NCI-H82 (cell line): ENCODE data around the gene FBXW12.

Experiments used
- DNase-seq: peaks from one replicate; lab custom pipeline; 2025; lab: John Stamatoyannopoulos, UW

The FBXW12 gene

DNA sequence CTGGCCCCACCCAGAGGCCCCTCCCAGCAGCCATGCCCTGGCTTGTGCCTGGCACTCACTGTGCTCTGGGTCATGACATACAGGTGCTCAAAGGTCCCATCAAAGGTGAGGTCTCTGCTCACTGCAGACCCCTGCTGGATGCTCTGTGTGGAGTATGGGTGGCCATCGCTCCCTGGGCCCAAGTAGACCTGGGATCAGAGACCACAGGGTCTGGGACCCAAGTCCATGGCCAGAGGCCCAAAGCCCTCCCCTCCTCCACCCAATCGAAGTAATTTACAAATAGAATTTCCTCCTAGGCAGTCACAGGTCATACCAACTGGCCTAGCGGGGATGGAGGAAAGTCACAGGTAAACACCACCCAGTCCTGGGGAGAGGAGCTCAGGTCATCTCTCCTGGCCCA, 50.3 kb downstream of the FBXW12 start:
- DNase-seq = no peak

DNA sequence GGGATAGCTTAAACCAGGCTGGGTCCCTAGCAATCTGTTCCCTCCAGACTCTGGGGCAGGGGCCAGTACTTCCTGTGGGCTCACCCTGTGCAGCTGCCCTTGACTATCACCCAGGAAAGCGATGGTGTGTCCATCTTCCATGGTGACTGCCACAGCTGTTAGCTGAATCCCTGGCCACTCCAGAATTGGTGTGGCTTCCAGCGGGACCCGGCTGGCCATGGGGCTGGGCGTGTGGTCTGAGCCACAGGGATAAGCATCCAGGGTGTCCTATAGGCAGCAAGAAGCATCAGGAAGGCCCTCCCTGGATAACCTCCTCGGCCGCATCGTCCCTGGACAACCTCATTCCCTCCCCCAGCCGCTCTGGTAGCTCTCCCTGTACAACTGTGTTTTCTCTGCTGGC, 50.7 kb downstream of the FBXW12 start:
- no peak for DNase-seq

DNA sequence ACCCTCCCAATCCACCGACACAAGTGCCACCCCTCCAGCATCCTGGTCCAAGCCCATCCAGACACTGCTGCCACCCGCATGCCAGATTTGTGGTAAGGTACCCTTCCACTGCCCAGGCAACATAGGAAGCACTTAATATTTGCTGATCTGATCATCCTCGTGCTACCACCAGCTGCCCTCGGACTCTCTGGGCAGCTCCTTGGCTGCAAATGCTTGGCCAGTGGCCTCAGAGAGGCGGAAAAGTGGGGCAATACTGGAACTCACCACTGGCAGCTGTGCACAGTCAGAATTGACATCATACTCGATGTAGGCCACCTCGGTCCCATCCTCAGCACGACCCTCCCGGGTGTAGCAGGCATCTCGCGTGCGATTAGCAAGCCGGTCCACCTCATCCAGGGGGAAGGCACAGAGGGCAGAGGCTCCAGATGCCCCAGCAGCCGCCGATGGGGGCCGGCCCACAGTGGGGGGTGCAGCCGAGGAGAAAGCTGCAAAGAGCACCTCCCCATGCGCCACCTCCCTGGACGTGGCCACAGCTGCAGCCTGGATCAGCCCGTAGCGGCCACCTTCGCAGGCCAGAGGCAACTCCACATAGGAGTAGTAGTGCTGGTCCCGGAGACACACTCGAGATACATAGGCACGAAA, 51.3 kb downstream of the FBXW12 start:
- DNase-seq = no peak

DNA sequence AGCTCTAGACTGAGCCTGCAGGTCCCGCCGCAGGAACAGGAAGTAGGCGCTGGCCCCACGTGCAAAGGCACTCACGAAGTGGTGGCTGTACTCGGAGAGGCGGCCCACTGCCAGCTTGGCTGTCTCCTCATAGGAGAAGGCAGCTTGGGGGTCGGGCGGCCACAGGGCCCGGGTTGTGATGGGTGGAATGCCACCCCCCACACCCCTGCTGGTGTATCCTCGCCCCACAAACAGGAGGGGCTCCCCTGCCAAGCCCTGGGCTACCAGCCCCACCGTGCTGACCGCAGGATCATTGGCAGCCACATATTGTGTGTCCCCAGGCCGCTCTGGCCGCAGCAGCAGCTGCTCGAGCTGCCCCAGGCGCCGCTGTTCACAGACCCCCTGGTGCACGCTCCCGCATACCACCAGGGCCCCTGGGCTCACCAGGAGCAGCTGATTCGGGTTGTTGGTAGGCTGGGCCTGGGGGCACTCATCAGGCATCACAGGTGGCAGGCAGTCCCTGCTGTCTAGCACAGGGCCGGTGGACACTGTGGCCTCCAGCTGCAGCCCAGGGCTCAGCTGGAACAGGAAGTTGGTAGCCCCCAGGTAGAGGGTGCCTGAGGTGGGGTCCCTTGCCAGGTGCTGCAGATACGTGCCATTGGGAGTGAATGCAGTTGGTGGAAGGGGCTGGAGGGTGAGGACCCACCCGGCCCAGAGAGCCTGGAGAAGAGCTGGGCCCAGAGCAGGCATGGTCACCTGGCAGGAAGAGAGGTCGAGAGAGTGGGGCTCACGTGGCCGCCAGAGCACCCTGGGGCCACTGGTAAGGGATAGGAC, 52.1 kb downstream of the FBXW12 start:
- no peak for DNase-seq

DNA sequence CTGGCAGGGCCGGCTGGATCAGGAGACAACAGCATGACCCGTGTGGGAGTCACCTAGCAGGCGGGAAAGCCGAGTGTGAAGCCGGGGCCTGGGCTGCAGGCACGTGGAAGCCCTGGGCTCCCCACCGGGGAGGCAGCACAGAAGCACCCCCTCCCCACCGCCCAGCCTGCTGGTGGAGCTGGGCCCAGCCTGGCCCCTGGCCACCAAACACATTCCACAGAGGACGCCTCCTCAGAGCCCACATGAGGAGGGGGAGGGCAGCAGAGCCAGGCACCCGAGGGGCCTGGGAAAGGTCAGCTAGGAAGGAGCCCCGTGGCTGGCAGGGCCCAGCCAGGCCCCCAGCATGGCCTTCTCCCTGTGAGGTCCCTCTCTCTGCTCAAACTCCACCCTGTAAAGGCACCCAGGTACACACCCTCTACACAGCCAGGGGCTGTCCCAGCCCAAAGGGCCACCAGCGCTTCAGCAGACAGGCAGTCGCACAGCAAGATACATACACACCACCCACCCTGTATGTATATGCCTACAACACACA, 53.3 kb downstream of the FBXW12 start:
- no peak for DNase-seq

DNA sequence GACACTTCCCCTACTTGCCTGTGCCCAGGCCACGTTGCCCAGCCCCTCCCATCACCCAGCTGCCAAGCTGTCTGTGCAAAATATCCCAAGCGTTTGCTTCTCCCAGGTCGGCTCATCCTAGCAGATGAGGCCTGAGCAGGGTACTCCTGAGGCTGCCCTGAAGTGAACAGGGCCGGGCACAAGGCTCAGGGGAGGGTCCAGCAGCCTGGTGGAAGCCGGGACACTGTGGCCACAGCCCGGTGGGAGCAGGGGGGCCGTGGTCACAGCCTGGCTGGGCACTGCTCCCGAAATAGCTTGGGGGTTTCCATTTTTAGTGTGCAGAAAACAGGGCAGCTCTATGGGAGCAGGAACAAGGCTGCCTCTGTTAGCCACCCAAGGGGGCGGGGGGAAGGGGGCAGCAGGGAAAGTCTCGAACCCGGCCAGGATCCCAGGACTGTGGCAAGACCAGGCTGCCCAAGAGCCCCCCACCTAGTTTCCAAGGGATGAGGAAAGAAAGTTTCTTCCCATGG, 54.4 kb downstream of the FBXW12 start:
- no peak for DNase-seq

DNA sequence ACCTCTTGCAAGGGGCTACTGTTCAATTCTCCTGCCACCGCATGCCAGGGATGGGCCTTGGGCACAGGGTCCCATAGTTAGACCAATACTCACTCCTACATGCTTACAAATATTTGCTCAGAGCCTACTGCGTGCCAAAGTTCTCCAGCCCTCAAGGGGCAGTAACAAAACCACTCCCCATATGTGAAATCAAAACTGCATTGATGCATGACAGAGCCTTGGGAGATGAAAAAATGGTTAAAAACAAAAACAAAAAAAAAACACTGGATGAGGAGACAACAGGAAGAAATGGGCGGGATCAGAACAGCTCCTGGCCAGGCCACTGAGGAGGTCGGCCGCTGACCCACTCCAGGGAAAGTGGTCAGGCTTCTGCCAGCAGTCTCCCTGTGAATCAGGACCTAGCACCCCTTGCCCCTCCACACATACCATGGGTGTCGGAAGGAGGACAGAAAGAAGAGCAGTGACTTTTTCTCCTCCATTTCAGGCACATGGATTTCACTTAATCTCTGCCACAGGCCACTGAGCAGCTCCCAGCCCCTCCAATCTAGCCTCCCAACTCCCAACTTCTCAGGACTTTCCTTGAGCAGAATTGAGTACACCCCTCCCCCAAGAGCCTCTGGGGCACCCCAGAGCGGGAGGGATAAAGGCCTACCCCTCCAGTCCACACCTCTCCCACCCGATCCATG, 55.1 kb downstream of the FBXW12 start:
- DNase-seq = no peak

DNA sequence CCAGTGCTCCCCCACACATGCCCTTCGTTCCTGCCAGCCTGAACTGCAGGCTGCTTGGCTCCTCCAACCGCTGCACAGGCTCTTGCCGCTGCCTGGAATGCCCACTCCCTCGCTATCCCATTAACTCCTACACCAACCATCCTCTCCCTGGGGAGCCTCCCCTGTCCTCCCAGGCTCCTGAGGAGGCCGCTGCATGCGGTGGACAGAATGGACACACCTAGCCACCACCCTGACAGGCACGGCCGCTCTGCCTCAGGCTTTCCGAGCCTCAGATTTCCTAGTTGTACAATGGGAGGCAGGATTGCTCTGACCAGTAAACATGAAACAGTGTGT, 55.6 kb downstream of the FBXW12 start:
- no peak for DNase-seq

DNA sequence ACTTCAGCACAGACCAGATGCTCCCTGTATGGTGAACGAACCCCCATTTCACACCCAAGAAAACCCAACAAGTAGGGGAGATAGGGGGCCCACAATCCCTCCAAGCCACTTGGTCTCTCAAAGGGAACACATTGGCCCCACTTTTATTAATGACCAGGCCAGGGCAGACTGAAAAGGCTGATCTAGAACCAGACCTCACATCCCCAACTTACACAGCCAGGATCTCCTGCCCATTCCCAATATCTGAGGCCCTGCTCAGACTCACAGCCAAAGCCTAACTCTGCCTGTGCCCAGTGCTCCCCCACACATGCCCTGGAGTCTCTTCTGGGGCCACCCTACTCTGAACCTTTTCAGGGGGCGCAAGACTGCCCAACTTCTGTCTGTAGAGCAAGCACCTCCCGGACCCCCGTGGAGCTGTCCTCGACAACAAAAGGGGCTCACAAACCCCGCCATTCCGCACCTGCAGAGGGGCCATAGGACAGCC, 56.1 kb downstream of the FBXW12 start:
- DNase-seq = no peak

DNA sequence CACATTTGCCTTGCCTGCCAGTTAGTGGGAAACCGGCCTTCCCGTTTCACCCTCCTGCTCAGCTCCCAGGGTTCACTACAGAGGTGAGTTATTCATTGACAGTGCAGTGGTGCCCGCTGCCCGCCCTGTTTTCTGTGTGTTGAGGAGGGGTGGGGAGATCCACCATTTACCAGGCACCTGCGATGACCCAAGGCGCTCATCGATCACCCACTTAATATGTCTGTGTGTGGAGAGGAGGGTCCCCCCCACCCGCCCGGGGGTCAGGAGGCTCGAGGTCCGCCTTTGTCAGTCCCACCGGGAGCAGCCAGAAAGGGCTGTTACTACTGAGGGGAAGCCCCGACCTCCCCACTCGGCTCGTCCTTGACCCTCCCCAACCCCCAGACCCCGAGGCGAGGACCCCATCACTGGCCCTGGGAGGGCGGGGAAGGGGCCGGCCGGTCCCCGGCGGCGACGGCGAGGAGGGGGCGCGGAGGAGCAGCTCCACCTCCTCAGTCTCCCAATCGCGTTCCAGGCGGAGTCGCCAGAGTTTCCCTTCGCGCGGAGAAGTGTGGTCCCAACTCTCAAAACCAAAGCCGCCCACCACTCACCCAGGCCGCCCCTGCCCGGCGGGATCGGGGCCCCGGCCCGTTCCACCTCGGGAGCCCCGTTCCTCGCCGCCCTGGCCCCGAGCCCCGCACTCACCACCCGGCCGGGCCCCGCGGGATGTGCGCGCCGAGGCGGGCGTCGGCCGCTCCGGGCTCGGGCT, 56.7 kb downstream of the FBXW12 start:
- DNase-seq = peak; percentile 50

DNA sequence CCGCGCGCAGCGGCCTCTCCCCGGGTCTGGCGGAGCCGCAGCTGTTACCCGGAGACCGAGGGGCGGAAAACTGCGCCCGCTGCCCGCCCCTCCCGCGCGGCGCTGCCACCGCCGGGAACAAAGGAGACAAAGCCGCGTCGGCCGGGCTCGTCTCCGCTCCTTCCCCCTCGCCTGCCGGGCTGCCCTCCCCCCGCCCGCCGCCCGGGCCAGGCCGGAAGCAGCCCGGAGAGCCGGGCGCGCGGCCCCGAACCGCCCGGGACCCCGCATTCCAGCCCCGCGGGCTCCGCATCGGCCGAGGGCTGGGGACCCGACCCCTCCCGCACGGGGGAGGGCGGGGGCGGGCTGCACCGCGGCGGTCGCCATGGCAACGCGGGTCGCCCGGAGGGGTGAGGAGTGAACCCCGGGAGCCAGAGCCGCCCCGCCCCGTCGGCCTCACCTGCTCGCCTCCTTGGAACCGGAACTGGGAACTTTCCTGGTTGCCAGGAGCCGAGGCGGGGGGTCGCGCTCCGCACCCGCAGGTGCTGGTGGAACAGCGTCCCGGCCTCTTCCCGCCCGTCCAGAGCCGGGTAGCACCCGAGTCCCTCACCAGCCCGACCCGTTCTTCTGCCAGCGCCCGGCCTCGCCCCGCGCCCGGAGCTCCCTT, 57.4 kb downstream of the FBXW12 start:
- peak; percentile 66 for DNase-seq

DNA sequence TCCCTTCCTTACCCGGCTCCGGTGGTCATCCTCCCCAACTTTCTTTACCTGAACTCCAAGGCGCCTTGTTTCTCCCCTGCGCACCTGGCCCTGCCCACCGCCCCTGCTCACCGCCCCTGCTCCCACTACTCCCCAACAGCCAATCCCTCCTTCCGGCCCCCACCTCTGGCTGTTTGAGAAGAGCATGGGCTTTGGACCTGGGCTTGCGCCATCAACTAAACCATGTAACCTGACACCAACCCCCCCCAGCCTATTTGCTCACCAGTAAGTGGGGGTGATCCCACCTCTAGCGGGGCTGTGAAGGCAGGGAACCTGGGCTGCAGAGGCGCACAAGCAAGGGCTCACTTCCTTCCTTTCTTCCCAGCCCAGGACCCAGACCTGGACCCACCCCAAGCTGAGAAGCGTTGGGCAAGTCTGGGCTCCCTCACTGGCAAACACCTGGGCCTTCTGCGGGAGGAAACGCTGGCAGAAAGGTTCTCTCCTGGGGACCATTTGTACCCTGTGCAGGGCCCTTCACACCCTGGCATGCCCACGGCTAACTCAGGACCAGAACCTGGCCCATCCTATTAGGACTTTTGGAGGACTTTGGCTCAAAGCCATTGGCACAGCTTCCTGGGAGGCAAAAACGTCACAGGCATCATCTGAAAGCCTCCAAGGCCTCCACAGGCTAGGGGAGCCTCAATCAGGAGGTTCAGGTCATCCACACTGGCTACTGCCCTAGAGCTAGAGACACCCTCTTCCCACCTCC, 58.1 kb downstream of the FBXW12 start, which contains the start of gene PLXNB1:
TSS of gene PLXNB1 (minus strand) at position 127 of the 748 bp plus-strand sequence. CDS start 5,475 bp downstream, outside the sequence.
- peak; percentile 76 for DNase-seq

DNA sequence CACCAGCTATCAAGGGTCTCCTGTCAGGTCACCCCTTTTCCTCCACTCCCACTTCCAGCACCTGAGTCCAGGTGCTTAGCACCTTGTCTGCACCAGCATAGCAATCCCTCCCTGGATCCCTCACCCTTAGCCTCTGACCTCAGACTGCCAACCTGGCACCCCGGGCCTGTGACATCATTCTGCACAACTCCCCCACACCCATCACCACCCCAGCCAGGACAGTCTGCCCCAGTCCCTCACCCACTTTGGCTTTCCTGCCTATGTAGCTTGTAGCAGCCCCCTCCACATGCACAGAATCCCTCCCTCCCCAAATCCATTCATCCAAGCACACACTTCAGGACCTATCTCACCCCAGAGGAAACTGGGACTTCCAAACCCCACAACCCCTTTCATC, 58.7 kb downstream of the FBXW12 start:
- no peak for DNase-seq

DNA sequence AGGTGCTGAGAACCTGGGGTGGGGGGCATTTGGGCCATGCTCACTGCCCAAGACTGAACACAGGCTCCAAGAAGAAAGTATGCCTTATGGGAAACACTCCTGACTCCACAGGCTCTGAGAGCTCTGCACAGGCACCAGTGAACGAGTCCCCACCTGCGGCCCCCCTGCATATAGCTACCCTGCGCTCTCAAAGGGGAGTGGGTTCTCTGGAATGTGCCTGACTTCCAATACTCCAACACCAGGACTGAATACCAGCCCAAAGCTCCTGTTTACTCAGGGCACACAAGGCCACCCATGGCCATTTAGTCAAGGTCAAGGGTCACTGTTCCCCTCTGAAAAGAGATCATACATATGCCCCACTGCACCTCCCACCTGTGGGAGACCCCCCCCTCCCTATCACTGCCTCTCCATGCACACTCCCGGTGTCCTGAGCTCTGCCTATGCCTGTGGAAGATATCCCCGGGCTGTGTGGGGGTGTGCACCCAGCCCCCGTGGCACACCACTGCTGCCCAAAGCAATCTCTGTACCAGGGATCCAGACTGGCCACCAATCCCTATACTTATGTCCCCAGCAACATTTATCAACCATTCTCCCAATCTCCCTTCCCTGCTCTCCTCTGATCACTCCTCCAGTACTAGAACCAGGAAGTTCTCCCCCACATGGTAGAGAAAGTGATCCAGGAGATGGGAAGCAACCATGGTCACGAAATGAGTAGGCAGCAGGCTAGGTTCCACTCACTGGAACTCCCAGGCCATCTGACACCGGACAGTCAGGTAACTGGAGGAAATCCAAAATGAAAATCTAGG, 59.4 kb downstream of the FBXW12 start:
- no peak for DNase-seq

DNA sequence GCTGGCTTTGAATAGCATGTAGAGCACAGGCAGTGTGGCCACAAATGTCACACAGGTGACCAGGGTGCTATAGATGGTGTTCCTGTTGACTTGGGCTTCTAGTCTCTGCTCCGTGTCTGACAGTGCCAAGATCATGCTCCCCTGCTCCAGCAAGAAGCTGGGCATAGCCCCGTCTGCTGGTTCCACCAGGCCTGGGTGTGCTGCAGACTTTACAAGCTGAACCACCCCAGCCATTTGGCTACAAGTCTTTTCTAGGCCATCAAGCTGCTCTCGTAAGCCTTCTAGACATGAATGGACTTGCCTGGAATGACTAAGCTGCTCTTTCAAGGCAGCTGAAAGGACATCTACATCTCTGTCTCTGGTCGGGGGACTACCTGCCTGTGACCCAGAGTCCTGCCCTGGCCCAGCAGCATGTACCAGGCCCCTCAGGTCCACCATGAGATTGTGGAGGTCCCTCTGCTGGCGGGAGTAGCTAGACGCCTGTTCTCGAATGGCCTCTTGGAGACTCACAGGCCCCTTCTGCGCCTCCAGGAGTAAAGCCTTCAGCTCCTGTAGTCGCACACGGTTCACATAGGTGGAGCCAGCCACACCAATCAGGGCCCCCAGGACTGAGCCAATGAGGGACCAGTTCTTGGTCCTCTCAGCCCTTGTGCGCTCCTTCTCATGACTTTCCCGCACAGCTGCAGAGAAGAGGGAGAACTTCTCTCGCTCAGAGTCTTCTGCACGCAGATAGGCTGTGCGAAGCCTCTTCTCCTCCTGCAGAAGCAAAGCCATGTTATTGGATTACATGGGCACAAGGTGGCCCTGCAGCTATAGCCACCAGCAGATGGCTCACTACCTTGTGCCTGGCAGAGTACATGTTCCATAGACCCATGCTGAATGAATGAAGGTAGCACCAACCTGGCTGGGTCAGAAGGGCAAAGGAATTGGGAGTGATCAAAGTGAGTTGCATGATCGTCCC, 60.7 kb downstream of the FBXW12 start:
- peak; percentile 47 for DNase-seq

DNA sequence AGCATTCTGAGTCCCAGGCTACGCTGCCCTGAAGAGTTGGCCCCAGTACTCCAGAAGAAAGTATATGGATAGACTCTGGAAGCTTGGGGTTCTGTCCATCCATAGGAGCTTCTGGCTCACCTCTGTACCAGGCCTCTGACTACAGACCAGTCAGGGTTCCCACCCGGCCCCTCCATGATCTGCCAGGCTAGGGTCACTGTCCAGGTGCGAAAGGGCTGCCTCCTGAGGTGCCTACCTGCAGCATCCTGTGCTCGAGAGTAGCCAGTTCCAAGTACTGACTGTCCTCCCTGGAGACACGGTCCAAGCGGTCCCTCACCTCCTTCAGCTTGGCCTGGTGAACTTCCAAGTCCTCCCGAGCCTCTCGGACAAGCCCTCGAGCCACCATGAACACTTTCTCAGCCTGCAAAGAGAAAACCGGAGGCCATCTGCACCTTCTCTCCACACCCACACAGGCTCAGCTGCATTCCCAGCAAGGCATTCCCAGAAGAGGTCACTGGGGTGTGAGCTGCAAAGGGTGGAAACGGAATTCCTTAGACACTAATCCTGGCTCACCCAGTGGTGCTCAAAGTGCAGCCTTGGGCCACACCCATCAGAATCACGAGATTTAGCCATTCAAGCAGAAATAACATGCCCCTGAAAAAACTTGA, 61.6 kb downstream of the FBXW12 start:
- DNase-seq = no peak

DNA sequence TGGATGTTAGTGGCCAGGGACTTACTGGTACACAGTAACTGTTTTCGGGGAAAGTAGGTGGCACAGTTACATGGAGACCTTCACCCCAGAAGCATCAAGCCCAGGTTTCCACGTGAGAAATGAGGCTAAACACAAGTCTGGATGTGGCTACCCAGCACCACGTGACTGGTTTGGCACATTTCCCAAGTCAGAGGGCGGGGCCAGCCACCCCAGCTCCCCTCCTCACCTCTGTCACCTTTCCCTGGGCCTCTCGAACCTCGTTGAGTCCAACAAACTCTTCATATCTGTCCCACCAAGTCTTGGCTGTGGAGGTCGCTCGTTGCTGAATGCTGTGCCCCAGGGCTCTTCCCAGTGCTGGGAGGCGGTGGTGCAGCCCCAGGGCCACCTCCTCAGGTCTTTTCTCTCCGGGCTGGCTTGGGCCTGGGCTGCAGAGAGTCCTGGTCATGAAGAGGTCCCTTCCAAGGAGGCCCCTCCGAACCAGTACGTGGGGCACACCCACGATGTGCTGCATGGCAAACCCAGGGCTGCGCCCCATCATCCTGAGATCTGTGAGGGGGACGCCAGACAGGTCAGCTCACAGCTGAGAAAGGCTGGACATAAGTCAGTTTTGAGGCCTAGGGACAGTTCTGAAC, 62.7 kb downstream of the FBXW12 start:
- DNase-seq = no peak

DNA sequence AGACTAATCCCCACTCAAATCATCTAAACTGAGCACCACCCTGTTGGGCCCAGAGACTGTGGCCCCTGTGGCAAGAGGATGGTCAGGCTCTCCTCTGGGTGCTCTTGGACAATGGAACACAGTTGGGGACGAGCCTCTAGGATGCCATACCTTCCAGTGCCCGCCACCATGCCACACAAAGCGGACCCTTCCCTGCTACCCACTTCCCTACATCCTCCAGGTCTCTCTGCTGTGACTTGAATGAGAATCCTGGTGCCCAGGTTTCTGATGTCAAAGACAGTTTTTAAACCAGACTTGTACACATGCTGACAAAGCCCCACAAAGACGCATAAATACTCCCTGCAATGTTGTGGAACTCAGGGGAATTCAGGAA, 63.2 kb downstream of the FBXW12 start:
- DNase-seq = no peak
